GM13977 (cell line): ENCODE data around the gene GFRA4.

Experiments used
- DNase-seq: peaks from one replicate; pipeline ENCODE4 v3.0.0; 2012; ENCODE audit warnings: low spot score
- in situ Hi-C: fragments of 300-500 bp; cut with MboI; formaldehyde crosslinking; loops from one replicate; pipeline ENCODE4 v1.12.0; 2022; ENCODE audit warnings: low sequenced_read_pairs, low pct_unique_long_range_greater_than_20kb, mixed read lengths, inconsistent platforms; ENCODE audit not compliant: unreplicated experiment
- TF ChIP-seq, protein P1 (sequence below): IDR thresholded peaks from 2 replicates; pipeline ENCODE4 v1.5.1; 2012; ENCODE audit warnings: mild to moderate bottlenecking, control low read depth; ENCODE audit not compliant: insufficient read depth; ENCODE audit errors: extremely low read depth, missing control alignments

The GFRA4 gene

DNA sequence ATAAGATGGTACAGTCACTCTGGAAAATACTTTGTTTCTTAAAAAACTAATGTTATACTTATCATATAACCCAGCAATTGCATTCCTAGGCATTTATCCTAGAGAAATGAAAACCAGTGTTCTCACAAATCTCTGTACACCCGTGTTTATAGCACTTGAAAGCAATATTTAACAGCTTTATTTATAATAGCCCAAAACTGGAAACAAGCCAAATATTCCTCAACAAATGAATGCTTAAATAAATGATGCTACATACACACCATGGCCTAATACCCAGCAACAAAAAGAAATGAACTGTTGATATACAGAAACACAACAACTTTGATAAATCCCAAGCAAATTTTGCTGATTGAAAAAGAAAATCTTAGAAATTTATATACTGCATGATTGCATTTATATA lies 51.3 kb downstream of the GFRA4 start:
- TF ChIP-seq, protein P1, sequence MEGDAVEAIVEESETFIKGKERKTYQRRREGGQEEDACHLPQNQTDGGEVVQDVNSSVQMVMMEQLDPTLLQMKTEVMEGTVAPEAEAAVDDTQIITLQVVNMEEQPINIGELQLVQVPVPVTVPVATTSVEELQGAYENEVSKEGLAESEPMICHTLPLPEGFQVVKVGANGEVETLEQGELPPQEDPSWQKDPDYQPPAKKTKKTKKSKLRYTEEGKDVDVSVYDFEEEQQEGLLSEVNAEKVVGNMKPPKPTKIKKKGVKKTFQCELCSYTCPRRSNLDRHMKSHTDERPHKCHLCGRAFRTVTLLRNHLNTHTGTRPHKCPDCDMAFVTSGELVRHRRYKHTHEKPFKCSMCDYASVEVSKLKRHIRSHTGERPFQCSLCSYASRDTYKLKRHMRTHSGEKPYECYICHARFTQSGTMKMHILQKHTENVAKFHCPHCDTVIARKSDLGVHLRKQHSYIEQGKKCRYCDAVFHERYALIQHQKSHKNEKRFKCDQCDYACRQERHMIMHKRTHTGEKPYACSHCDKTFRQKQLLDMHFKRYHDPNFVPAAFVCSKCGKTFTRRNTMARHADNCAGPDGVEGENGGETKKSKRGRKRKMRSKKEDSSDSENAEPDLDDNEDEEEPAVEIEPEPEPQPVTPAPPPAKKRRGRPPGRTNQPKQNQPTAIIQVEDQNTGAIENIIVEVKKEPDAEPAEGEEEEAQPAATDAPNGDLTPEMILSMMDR = no peak
- no peak for DNase-seq
- in situ Hi-C loops = no loop called here
